ENCODE measurements around the gene CREB5. TPM values are rescaled to one million over a fixed set of nuclear protein-coding genes. Genes with fewer than 3 reads are reported as not detected.
"Not testable (repeated sequence)": the region's sequence is repeated elsewhere in the genome, so short reads cannot be mapped to it uniquely, and the experiment has no call there.

The CREB5 gene
- total and polyA plus RNA-seq, 9 donors: 16.0 to 46.2 (median 28.5) TPM

GRCh38 chr7:28611399-28611897 is 199.1 kb downstream of the CREB5 start:
- not testable (repeated sequence) for H3K27ac ChIP-seq (ENCODE audit: low read length); H3K4me3 ChIP-seq (ENCODE audit: low read length); H3K36me3 ChIP-seq (ENCODE audit: control insufficient read depth, insufficient read depth, low read length); DNase-seq; H3K27me3 ChIP-seq (ENCODE audit: control insufficient read depth, insufficient read depth, low read length); H3K9me3 ChIP-seq (replicated peaks; ENCODE audit: control insufficient read depth, low read depth, low read length)
- H3K4me1 ChIP-seq (ENCODE audit: control insufficient read depth, insufficient read depth, low read length): peaks cover 12% of the 10 kb centered on the region
- no CpG with 5 or more reads among the region's 4 CpGs for WGBS (ENCODE audit: insufficient coverage)

- H3K4me3 ChIP-seq (ENCODE audit: low read length): no peak overlapping the region
- no peaks in the 10 kb centered on the region for H3K36me3 ChIP-seq (ENCODE audit: control insufficient read depth, insufficient read depth, low read length)
- H3K27me3 ChIP-seq (ENCODE audit: control insufficient read depth, insufficient read depth, low read length): no peaks in the 10 kb centered on the region
- no peaks in the 10 kb centered on the region for H3K9me3 ChIP-seq (replicated peaks; ENCODE audit: control insufficient read depth, low read depth, low read length)
- no peak for DNase-seq
- H3K4me1 ChIP-seq (ENCODE audit: control insufficient read depth, insufficient read depth, low read length): peaks cover 8% of the 10 kb centered on the region
- 86% methylated on average over 1 of the region's 6 CpGs for WGBS (ENCODE audit: insufficient coverage)
- no peak overlapping the region for H3K27ac ChIP-seq (ENCODE audit: low read length)
Observed at GRCh38 chr7:28613262-28613661, 200.9 kb downstream of the CREB5 start.

GRCh38 chr7:28615091-28615490 is 202.8 kb downstream of the CREB5 start:
- no peak overlapping the region for H3K4me3 ChIP-seq (ENCODE audit: low read length)
- no peak for DNase-seq
- no peak overlapping the region for H3K27ac ChIP-seq (ENCODE audit: low read length)
- 88% methylated on average over 4 of the region's 4 CpGs for WGBS (ENCODE audit: insufficient coverage)
- H3K36me3 ChIP-seq (ENCODE audit: control insufficient read depth, insufficient read depth, low read length): no peaks in the 10 kb centered on the region
- no peaks in the 10 kb centered on the region for H3K9me3 ChIP-seq (replicated peaks; ENCODE audit: control insufficient read depth, low read depth, low read length)
- peaks cover 3% of the 10 kb centered on the region for H3K4me1 ChIP-seq (ENCODE audit: control insufficient read depth, insufficient read depth, low read length)
- no peaks in the 10 kb centered on the region for H3K27me3 ChIP-seq (ENCODE audit: control insufficient read depth, insufficient read depth, low read length)

- Histone ChIP-seq H3K27me3 (ENCODE audit: control insufficient read depth, insufficient read depth, low read length) (no peaks in the 10 kb centered on the region), H3K4me3 (ENCODE audit: low read length) (no peak overlapping the region), H3K9me3 (replicated peaks; ENCODE audit: control insufficient read depth, low read depth, low read length) (no peaks in the 10 kb centered on the region), H3K27ac (ENCODE audit: low read length) (no peak overlapping the region), H3K4me1 (ENCODE audit: control insufficient read depth, insufficient read depth, low read length) (peaks cover 3% of the 10 kb centered on the region), H3K36me3 (ENCODE audit: control insufficient read depth, insufficient read depth, low read length) (no peaks in the 10 kb centered on the region)
- no peak for DNase-seq
- WGBS (ENCODE audit: insufficient coverage): no CpG with 5 or more reads among the region's 2 CpGs
Observed at GRCh38 chr7:28617308-28617880, 205.1 kb downstream of the CREB5 start.

GRCh38 chr7:28618383-28618782 is 206.1 kb downstream of the CREB5 start:
- H3K27ac ChIP-seq (ENCODE audit: low read length): no peak overlapping the region
- no CpG with 5 or more reads among the region's 3 CpGs for WGBS (ENCODE audit: insufficient coverage)
- H3K36me3 ChIP-seq (ENCODE audit: control insufficient read depth, insufficient read depth, low read length): no peaks in the 10 kb centered on the region
- no peak overlapping the region for H3K4me3 ChIP-seq (ENCODE audit: low read length)
- H3K9me3 ChIP-seq (replicated peaks; ENCODE audit: control insufficient read depth, low read depth, low read length): no peaks in the 10 kb centered on the region
- H3K27me3 ChIP-seq (ENCODE audit: control insufficient read depth, insufficient read depth, low read length): no peaks in the 10 kb centered on the region
- peaks cover 3% of the 10 kb centered on the region for H3K4me1 ChIP-seq (ENCODE audit: control insufficient read depth, insufficient read depth, low read length)
- no peak for DNase-seq

GRCh38 chr7:28619256-28619655 is 206.9 kb downstream of the CREB5 start:
- no peaks in the 10 kb centered on the region for H3K27me3 ChIP-seq (ENCODE audit: control insufficient read depth, insufficient read depth, low read length)
- H3K36me3 ChIP-seq (ENCODE audit: control insufficient read depth, insufficient read depth, low read length): no peaks in the 10 kb centered on the region
- no CpG with 5 or more reads among the region's 3 CpGs for WGBS (ENCODE audit: insufficient coverage)
- H3K4me1 ChIP-seq (ENCODE audit: control insufficient read depth, insufficient read depth, low read length): peaks cover 3% of the 10 kb centered on the region
- no peak overlapping the region for H3K27ac ChIP-seq (ENCODE audit: low read length)
- DNase-seq: no peak
- no peaks in the 10 kb centered on the region for H3K9me3 ChIP-seq (replicated peaks; ENCODE audit: control insufficient read depth, low read depth, low read length)
- no peak overlapping the region for H3K4me3 ChIP-seq (ENCODE audit: low read length)

GRCh38 chr7:28621369-28621841 is 209.1 kb downstream of the CREB5 start:
- no peak for DNase-seq
- Histone ChIP-seq H3K27me3 (ENCODE audit: control insufficient read depth, insufficient read depth, low read length) (no peaks in the 10 kb centered on the region), H3K27ac (ENCODE audit: low read length) (no peak overlapping the region), H3K4me1 (ENCODE audit: control insufficient read depth, insufficient read depth, low read length) (peaks cover 11% of the 10 kb centered on the region), H3K9me3 (replicated peaks; ENCODE audit: control insufficient read depth, low read depth, low read length) (no peaks in the 10 kb centered on the region), H3K36me3 (ENCODE audit: control insufficient read depth, insufficient read depth, low read length) (no peaks in the 10 kb centered on the region), H3K4me3 (ENCODE audit: low read length) (no peak overlapping the region)
- no CpG with 5 or more reads among the region's 6 CpGs for WGBS (ENCODE audit: insufficient coverage)

GRCh38 chr7:28623105-28623730 is 210.9 kb downstream of the CREB5 start:
- Histone ChIP-seq H3K27me3 (ENCODE audit: control insufficient read depth, insufficient read depth, low read length) (no peaks in the 10 kb centered on the region), H3K4me1 (ENCODE audit: control insufficient read depth, insufficient read depth, low read length) (peaks cover 26% of the 10 kb centered on the region), H3K27ac (ENCODE audit: low read length) (peak overlapping the region; percentile 69), H3K9me3 (replicated peaks; ENCODE audit: control insufficient read depth, low read depth, low read length) (no peaks in the 10 kb centered on the region), H3K4me3 (ENCODE audit: low read length) (no peak overlapping the region), H3K36me3 (ENCODE audit: control insufficient read depth, insufficient read depth, low read length) (no peaks in the 10 kb centered on the region)
- WGBS (ENCODE audit: insufficient coverage): no CpG with 5 or more reads among the region's 5 CpGs
- peak; percentile 84 for DNase-seq

GRCh38 chr7:28623863-28624262 is 211.5 kb downstream of the CREB5 start:
- Histone ChIP-seq H3K9me3 (replicated peaks; ENCODE audit: control insufficient read depth, low read depth, low read length) (no peaks in the 10 kb centered on the region), H3K27me3 (ENCODE audit: control insufficient read depth, insufficient read depth, low read length) (no peaks in the 10 kb centered on the region), H3K36me3 (ENCODE audit: control insufficient read depth, insufficient read depth, low read length) (no peaks in the 10 kb centered on the region), H3K27ac (ENCODE audit: low read length) (peak overlapping the region; percentile 8), H3K4me3 (ENCODE audit: low read length) (no peak overlapping the region), H3K4me1 (ENCODE audit: control insufficient read depth, insufficient read depth, low read length) (peaks cover 26% of the 10 kb centered on the region)
- WGBS (ENCODE audit: insufficient coverage): no CpG with 5 or more reads among the region's 5 CpGs
- no peak for DNase-seq

GRCh38 chr7:28625432-28625831 is 213.1 kb downstream of the CREB5 start:
- Histone ChIP-seq H3K4me3 (ENCODE audit: low read length) (no peak overlapping the region), H3K27ac (ENCODE audit: low read length) (peak overlapping the region; percentile 77), H3K27me3 (ENCODE audit: control insufficient read depth, insufficient read depth, low read length) (no peaks in the 10 kb centered on the region), H3K4me1 (ENCODE audit: control insufficient read depth, insufficient read depth, low read length) (peaks cover 36% of the 10 kb centered on the region), H3K9me3 (replicated peaks; ENCODE audit: control insufficient read depth, low read depth, low read length) (no peaks in the 10 kb centered on the region), H3K36me3 (ENCODE audit: control insufficient read depth, insufficient read depth, low read length) (no peaks in the 10 kb centered on the region)
- peak; percentile 95 for DNase-seq
- 67% methylated on average over 1 of the region's 2 CpGs for WGBS (ENCODE audit: insufficient coverage)

Measured in muscle of leg (tissue), 11 donors.